ENCODE measurements around the gene HADHA.

HADHA gene

DNA sequence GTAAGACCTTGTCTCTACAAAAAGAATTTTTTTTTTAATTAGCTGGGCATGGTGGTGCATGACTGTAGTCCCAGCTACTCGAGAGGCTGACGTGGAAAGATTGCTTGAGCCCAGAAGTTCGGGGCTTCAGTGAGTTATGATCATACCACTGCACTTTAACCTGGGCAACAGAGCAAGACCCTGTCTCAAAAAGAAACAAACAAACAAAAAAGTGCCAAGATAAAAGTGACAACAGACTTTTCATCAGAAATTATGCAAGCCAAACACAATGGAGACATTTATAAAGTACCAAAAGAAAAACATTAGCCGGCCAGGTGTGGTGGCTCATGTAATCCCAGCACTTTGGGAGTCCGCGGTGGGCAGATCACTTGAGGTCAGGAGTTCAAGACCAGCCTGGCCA, 26.7 kb downstream of the HADHA start:
- Histone ChIP-seq H3K79me2 (ENCODE audit: low read length) (no peaks in the 10 kb centered on the region), H3K27ac (ENCODE audit: low read length) (no peak overlapping the region), H3K9me2 (replicated peaks; ENCODE audit: insufficient read depth, low read length) (no peaks in the 10 kb centered on the region), H3K4me1 (ENCODE audit: low read length) (no peaks in the 10 kb centered on the region), H4K20me1 (ENCODE audit: insufficient read depth, low read length) (no peaks in the 10 kb centered on the region), H2AFZ (ENCODE audit: low read length) (no peak overlapping the region), H3K9me3 (replicated peaks; ENCODE audit: insufficient read depth, low read length) (no peaks in the 10 kb centered on the region), H3F3A (ENCODE audit: insufficient read depth, low read length) (no peaks in the 10 kb centered on the region), H3K27me3 (replicated peaks; ENCODE audit: insufficient read depth, low read length) (no peaks in the 10 kb centered on the region), H3K9ac (ENCODE audit: low read length) (no peak overlapping the region), H3K4me2 (ENCODE audit: low read depth, low read length) (no peak overlapping the region), H3K4me3 (ENCODE audit: low read length) (no peak overlapping the region), H3K36me3 (replicated peaks; ENCODE audit: insufficient read depth, low read length) (no peaks in the 10 kb centered on the region; the same call in 1 of the 2 replicates)
- DNase-seq, result no peak
- TF ChIP-seq EZH2 (optimal IDR thresholded peaks at IDR 0.05; ENCODE audit: low read depth, low read length), result no peak
- TF ChIP-seq, protein P1, sequence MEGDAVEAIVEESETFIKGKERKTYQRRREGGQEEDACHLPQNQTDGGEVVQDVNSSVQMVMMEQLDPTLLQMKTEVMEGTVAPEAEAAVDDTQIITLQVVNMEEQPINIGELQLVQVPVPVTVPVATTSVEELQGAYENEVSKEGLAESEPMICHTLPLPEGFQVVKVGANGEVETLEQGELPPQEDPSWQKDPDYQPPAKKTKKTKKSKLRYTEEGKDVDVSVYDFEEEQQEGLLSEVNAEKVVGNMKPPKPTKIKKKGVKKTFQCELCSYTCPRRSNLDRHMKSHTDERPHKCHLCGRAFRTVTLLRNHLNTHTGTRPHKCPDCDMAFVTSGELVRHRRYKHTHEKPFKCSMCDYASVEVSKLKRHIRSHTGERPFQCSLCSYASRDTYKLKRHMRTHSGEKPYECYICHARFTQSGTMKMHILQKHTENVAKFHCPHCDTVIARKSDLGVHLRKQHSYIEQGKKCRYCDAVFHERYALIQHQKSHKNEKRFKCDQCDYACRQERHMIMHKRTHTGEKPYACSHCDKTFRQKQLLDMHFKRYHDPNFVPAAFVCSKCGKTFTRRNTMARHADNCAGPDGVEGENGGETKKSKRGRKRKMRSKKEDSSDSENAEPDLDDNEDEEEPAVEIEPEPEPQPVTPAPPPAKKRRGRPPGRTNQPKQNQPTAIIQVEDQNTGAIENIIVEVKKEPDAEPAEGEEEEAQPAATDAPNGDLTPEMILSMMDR (IDR thresholded peaks at IDR 0.05; ENCODE audit: low read length), result no peak
- no peak for TF ChIP-seq EZH2phosphoT487 (IDR thresholded peaks at IDR 0.05; ENCODE audit: low read length)

DNA sequence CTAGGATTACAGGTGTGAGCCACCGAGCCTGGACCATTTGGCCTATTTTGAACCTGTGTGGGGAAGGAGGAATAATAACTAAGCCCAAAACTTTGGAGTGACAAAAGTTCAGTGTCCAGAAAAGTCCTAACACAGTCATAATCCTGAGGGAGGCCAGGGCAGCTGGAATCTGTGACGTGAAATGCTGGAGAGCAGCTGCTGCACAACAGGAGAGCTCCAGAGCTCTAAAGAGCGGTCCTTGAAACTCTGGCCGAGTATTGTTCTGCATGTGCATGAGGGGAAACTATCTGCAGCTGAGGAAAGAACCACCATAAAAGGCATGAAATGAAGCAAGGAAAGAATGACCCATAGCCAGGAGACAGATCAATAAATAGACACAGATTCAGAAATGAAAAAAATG, 27.8 kb downstream of the HADHA start:
- Histone ChIP-seq H3K79me2 (ENCODE audit: low read length) (no peaks in the 10 kb centered on the region), H3K4me2 (ENCODE audit: low read depth, low read length) (no peak overlapping the region), H3K27ac (ENCODE audit: low read length) (no peak overlapping the region), H3K9ac (ENCODE audit: low read length) (no peak overlapping the region), H3K36me3 (replicated peaks; ENCODE audit: insufficient read depth, low read length) (no peaks in the 10 kb centered on the region; the same call in 1 of the 2 replicates), H4K20me1 (ENCODE audit: insufficient read depth, low read length) (no peaks in the 10 kb centered on the region), H3K9me3 (replicated peaks; ENCODE audit: insufficient read depth, low read length) (no peaks in the 10 kb centered on the region), H3K9me2 (replicated peaks; ENCODE audit: insufficient read depth, low read length) (no peaks in the 10 kb centered on the region), H3K4me3 (ENCODE audit: low read length) (no peak overlapping the region), H3K27me3 (replicated peaks; ENCODE audit: insufficient read depth, low read length) (no peaks in the 10 kb centered on the region), H3K4me1 (ENCODE audit: low read length) (no peaks in the 10 kb centered on the region), H3F3A (ENCODE audit: insufficient read depth, low read length) (no peaks in the 10 kb centered on the region), H2AFZ (ENCODE audit: low read length) (no peak overlapping the region)
- no peak for DNase-seq
- no peak for TF ChIP-seq EZH2 (optimal IDR thresholded peaks at IDR 0.05; ENCODE audit: low read depth, low read length)

DNA sequence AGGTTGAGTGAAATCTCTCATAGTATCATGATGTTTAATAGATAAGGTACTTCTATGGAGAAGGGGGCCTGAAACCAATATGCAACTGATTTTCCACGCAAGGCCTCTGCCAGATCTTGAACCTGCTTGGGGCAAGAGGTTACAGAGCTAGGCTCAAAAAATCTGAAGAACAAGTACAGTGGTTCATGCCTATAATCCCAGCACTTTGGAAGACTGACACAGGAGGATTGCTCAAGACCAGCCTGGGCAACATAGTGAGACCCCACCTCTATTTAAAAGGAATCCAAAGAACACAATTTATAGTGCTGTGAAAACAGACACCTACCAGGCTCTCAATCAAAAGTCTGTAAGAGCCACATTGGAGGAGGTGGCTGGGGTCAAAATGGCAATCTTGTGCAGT, 28.6 kb downstream of the HADHA start:
- Histone ChIP-seq H3K4me1 (ENCODE audit: low read length) (no peaks in the 10 kb centered on the region), H3K9me3 (replicated peaks; ENCODE audit: insufficient read depth, low read length) (no peaks in the 10 kb centered on the region), H3K4me2 (ENCODE audit: low read depth, low read length) (no peak overlapping the region), H3K9ac (ENCODE audit: low read length) (no peak overlapping the region), H3K27me3 (replicated peaks; ENCODE audit: insufficient read depth, low read length) (no peaks in the 10 kb centered on the region), H2AFZ (ENCODE audit: low read length) (no peak overlapping the region), H4K20me1 (ENCODE audit: insufficient read depth, low read length) (no peaks in the 10 kb centered on the region), H3K9me2 (replicated peaks; ENCODE audit: insufficient read depth, low read length) (no peaks in the 10 kb centered on the region), H3K4me3 (ENCODE audit: low read length) (no peak overlapping the region), H3F3A (ENCODE audit: insufficient read depth, low read length) (no peaks in the 10 kb centered on the region), H3K27ac (ENCODE audit: low read length) (no peak overlapping the region), H3K79me2 (ENCODE audit: low read length) (no peaks in the 10 kb centered on the region), H3K36me3 (replicated peaks; ENCODE audit: insufficient read depth, low read length) (no peaks in the 10 kb centered on the region; the same call in 1 of the 2 replicates)
- DNase-seq, result no peak
- TF ChIP-seq EZH2phosphoT487 (IDR thresholded peaks at IDR 0.05; ENCODE audit: low read length) (no peak), EZH2 (optimal IDR thresholded peaks at IDR 0.05; ENCODE audit: low read depth, low read length) (no peak)
- TF ChIP-seq, protein P1 (IDR thresholded peaks at IDR 0.05; ENCODE audit: low read length), result no peak

DNA sequence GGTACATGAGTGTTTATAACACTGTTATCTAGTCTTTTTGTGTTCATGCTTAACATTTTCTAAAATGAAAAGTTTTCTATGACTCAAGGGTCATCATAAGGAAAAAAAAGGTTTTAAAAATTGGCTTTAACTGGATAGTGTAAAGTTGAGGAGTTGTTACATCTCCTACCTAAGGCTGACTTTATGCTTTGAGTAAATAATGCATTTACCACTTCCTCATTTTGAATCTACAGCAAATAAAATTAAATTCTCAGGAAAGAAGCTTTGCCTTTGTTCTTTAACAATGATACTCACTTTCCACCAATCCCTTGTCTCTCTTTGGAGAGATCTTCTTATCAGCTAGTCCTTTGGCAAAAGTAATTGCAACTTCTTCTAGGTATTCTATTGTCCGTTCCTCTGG, 29.7 kb downstream of the HADHA start:
- no peaks in the 10 kb centered on the region for H3K9me3 ChIP-seq (replicated peaks; ENCODE audit: insufficient read depth, low read length)
- no peaks in the 10 kb centered on the region for H3F3A ChIP-seq (ENCODE audit: insufficient read depth, low read length)
- no peak overlapping the region for H3K4me2 ChIP-seq (ENCODE audit: low read depth, low read length)
- no peaks in the 10 kb centered on the region for H3K9me2 ChIP-seq (replicated peaks; ENCODE audit: insufficient read depth, low read length)
- no peaks in the 10 kb centered on the region for H3K4me1 ChIP-seq (ENCODE audit: low read length)
- no peak overlapping the region for H3K9ac ChIP-seq (ENCODE audit: low read length)
- H3K27ac ChIP-seq (ENCODE audit: low read length), result no peak overlapping the region
- DNase-seq, result no peak
- H3K27me3 ChIP-seq (replicated peaks; ENCODE audit: insufficient read depth, low read length), result no peaks in the 10 kb centered on the region
- H2AFZ ChIP-seq (ENCODE audit: low read length), result no peak overlapping the region
- H4K20me1 ChIP-seq (ENCODE audit: insufficient read depth, low read length), result no peaks in the 10 kb centered on the region
- H3K4me3 ChIP-seq (ENCODE audit: low read length), result no peak overlapping the region
- no peak for TF ChIP-seq EZH2phosphoT487 (IDR thresholded peaks at IDR 0.05; ENCODE audit: low read length)
- TF ChIP-seq, protein P1 (IDR thresholded peaks at IDR 0.05; ENCODE audit: low read length), result no peak
- TF ChIP-seq EZH2 (optimal IDR thresholded peaks at IDR 0.05; ENCODE audit: low read depth, low read length), result no peak
- no peaks in the 10 kb centered on the region; the same call in 1 of the 2 replicates for H3K36me3 ChIP-seq (replicated peaks; ENCODE audit: insufficient read depth, low read length)
- no peaks in the 10 kb centered on the region for H3K79me2 ChIP-seq (ENCODE audit: low read length)
